ENCODE measurements around the gene PNKD. TPM values are rescaled to one million over a fixed set of nuclear protein-coding genes. Genes with fewer than 3 reads are reported as not detected.

Gene PNKD
- total and polyA plus RNA-seq, 2 of the 8 experiments (the other 6 are each of a cell fraction or from before 2014, with no cell fraction given): 43.9 to 65.4 TPM

DNA sequence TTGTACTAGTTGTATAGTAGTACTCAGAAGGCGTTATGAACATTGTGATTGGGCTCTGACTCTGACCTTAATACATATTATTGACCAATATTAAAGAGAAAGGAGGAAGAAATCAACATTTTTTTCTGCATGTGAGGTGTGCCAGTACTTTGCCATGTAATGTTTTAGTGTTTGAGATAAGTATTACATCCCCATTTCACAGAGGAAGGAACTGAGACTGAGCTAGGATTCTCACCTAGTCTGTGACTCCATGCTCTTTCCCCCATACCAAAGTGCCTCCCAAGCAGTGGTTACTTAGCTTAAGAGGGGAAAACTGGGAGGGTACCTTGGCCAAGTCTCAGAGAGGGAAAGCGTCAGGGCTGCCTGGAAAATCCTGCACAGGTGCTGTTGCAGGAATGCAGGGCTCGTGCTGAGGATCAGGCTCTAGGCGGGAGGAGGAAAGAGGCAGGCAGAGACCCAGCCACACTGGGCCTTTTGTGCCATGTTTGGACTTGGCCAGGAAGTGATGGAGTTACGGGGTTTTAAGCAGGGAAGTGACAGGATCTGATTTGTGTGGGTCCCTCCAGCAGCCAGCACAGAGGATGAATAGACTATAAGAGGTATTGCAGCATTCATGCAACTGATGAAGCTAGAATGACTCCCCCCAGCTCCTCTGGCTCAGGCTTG is 1.7 kb downstream of the PNKD start (continued):
- TF ChIP-seq, protein P1, sequence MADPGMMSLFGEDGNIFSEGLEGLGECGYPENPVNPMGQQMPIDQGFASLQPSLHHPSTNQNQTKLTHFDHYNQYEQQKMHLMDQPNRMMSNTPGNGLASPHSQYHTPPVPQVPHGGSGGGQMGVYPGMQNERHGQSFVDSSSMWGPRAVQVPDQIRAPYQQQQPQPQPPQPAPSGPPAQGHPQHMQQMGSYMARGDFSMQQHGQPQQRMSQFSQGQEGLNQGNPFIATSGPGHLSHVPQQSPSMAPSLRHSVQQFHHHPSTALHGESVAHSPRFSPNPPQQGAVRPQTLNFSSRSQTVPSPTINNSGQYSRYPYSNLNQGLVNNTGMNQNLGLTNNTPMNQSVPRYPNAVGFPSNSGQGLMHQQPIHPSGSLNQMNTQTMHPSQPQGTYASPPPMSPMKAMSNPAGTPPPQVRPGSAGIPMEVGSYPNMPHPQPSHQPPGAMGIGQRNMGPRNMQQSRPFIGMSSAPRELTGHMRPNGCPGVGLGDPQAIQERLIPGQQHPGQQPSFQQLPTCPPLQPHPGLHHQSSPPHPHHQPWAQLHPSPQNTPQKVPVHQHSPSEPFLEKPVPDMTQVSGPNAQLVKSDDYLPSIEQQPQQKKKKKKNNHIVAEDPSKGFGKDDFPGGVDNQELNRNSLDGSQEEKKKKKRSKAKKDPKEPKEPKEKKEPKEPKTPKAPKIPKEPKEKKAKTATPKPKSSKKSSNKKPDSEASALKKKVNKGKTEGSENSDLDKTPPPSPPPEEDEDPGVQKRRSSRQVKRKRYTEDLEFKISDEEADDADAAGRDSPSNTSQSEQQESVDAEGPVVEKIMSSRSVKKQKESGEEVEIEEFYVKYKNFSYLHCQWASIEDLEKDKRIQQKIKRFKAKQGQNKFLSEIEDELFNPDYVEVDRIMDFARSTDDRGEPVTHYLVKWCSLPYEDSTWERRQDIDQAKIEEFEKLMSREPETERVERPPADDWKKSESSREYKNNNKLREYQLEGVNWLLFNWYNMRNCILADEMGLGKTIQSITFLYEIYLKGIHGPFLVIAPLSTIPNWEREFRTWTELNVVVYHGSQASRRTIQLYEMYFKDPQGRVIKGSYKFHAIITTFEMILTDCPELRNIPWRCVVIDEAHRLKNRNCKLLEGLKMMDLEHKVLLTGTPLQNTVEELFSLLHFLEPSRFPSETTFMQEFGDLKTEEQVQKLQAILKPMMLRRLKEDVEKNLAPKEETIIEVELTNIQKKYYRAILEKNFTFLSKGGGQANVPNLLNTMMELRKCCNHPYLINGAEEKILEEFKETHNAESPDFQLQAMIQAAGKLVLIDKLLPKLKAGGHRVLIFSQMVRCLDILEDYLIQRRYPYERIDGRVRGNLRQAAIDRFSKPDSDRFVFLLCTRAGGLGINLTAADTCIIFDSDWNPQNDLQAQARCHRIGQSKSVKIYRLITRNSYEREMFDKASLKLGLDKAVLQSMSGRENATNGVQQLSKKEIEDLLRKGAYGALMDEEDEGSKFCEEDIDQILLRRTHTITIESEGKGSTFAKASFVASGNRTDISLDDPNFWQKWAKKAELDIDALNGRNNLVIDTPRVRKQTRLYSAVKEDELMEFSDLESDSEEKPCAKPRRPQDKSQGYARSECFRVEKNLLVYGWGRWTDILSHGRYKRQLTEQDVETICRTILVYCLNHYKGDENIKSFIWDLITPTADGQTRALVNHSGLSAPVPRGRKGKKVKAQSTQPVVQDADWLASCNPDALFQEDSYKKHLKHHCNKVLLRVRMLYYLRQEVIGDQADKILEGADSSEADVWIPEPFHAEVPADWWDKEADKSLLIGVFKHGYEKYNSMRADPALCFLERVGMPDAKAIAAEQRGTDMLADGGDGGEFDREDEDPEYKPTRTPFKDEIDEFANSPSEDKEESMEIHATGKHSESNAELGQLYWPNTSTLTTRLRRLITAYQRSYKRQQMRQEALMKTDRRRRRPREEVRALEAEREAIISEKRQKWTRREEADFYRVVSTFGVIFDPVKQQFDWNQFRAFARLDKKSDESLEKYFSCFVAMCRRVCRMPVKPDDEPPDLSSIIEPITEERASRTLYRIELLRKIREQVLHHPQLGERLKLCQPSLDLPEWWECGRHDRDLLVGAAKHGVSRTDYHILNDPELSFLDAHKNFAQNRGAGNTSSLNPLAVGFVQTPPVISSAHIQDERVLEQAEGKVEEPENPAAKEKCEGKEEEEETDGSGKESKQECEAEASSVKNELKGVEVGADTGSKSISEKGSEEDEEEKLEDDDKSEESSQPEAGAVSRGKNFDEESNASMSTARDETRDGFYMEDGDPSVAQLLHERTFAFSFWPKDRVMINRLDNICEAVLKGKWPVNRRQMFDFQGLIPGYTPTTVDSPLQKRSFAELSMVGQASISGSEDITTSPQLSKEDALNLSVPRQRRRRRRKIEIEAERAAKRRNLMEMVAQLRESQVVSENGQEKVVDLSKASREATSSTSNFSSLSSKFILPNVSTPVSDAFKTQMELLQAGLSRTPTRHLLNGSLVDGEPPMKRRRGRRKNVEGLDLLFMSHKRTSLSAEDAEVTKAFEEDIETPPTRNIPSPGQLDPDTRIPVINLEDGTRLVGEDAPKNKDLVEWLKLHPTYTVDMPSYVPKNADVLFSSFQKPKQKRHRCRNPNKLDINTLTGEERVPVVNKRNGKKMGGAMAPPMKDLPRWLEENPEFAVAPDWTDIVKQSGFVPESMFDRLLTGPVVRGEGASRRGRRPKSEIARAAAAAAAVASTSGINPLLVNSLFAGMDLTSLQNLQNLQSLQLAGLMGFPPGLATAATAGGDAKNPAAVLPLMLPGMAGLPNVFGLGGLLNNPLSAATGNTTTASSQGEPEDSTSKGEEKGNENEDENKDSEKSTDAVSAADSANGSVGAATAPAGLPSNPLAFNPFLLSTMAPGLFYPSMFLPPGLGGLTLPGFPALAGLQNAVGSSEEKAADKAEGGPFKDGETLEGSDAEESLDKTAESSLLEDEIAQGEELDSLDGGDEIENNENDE (IDR thresholded peaks at IDR 0.05; ENCODE audit: insufficient replicate concordance, low read length): no peak
- TF ChIP-seq FOSL1 (IDR thresholded peaks at IDR 0.05; ENCODE audit: insufficient read depth, low read depth, low read length) (no peak), POLR2AphosphoS5 (IDR thresholded peaks at IDR 0.05; ENCODE audit: low read depth, low read length) (no peak), NANOG (IDR thresholded peaks at IDR 0.05; ENCODE audit: insufficient read depth, low read depth, low read length, poor library complexity, severe bottlenecking) (no peak), KDM4A (IDR thresholded peaks at IDR 0.05; ENCODE audit: low read depth, low read length, severe bottlenecking) (no peak), SIRT6 (IDR thresholded peaks at IDR 0.05; ENCODE audit: low read length) (no peak), NRF1 (IDR thresholded peaks at IDR 0.05; ENCODE audit: low read depth, low read length) (no peak), JUND (IDR thresholded peaks at IDR 0.05; ENCODE audit: low read length) (no peak), SP1 (IDR thresholded peaks at IDR 0.05; ENCODE audit: low read depth, low read length) (no peak)
